Neuronal stem cell (in vitro differentiated cells): Measurements from ENCODE around the gene RING1.

Experiments used
- DNase-seq: peaks from one replicate; pipeline ENCODE4 v3.0.0-alpha.2; 2013; ENCODE audit warnings: low spot score
- H2AFZ ChIP-seq: one replicate; pipeline ENCODE4 v1.6.1; 2013; ENCODE audit warnings: mild to moderate bottlenecking, low read length, inconsistent platforms
- H2AK5ac ChIP-seq: 2 replicates; pipeline ENCODE4 v1.6.1; 2013; ENCODE audit warnings: low read depth, mild to moderate bottlenecking, inconsistent platforms, low read length, moderate library complexity, mixed read lengths
- H2BK120ac ChIP-seq: 2 replicates; pipeline ENCODE4 v1.6.1; 2013; ENCODE audit warnings: low read depth, mild to moderate bottlenecking, inconsistent platforms, low read length, moderate library complexity, mixed read lengths
- H2BK12ac ChIP-seq: one replicate; pipeline ENCODE4 v1.6.1; 2013; ENCODE audit warnings: low read length, inconsistent platforms
- H2BK15ac ChIP-seq: 2 replicates; pipeline ENCODE4 v1.6.1; 2013; ENCODE audit warnings: mild to moderate bottlenecking, low read length, inconsistent platforms, mixed read lengths
- H2BK5ac ChIP-seq: one replicate; pipeline ENCODE4 v1.6.1; 2013; ENCODE audit warnings: inconsistent platforms, mild to moderate bottlenecking, low read length, moderate library complexity
- H3K14ac ChIP-seq: one replicate; pipeline ENCODE4 v1.6.1; 2013; ENCODE audit warnings: low read length, inconsistent platforms
- H3K18ac ChIP-seq: 2 replicates; pipeline ENCODE4 v1.6.1; 2013; ENCODE audit warnings: low read length, inconsistent platforms
- H3K23ac ChIP-seq: 2 replicates; pipeline ENCODE4 v1.6.1; 2013; ENCODE audit warnings: low read depth, mild to moderate bottlenecking, mixed read lengths, low read length, inconsistent platforms; ENCODE audit not compliant: poor library complexity
- H3K27ac ChIP-seq: replicated peaks from 3 replicates; pipeline ENCODE4 v1.5.1; 2013; ENCODE audit warnings: low read length, inconsistent platforms
- H3K27me3 ChIP-seq, 3 experiments: 2 replicates each; pipeline ENCODE4 v1.6.1; 2013; ENCODE audit warnings: low read length in 3 of 3, mild to moderate bottlenecking in 2 of 3, inconsistent platforms in 1 of 3, low read depth in 1 of 3, mixed read lengths in 1 of 3, moderate library complexity in 1 of 3; ENCODE audit not compliant: control insufficient read depth in 3 of 3, insufficient read depth in 3 of 3
- H3K36me3 ChIP-seq, 2 donors: replicated peaks in 1 of 2; 2 replicates each; pipeline ENCODE4 v1.6.1; 2013; ENCODE audit warnings: low read length in 2 of 2; ENCODE audit not compliant: control insufficient read depth in 2 of 2, insufficient read depth in 2 of 2
- H3K4ac ChIP-seq: 2 replicates; pipeline ENCODE4 v1.6.1; 2013; ENCODE audit warnings: inconsistent platforms, mild to moderate bottlenecking, low read length, moderate library complexity
- H3K4me1 ChIP-seq, 2 donors: 1 replicate in 1 of 2; 2 replicates in 1 of 2; pipeline ENCODE4 v1.6.1; 2013; ENCODE audit warnings: low read length in 2 of 2, low read depth in 1 of 2; ENCODE audit not compliant: control insufficient read depth in 2 of 2, insufficient read depth in 1 of 2
- H3K4me2 ChIP-seq: one replicate; pipeline ENCODE4 v1.6.1; 2013; ENCODE audit warnings: mild to moderate bottlenecking, low read length, inconsistent platforms; ENCODE audit not compliant: insufficient read depth, poor library complexity, severe bottlenecking
- H3K4me3 ChIP-seq, 2 donors: 2 replicates each; pipeline ENCODE4 v1.5.1; 2013; ENCODE audit warnings: low read length in 2 of 2, mild to moderate bottlenecking in 2 of 2, inconsistent platforms in 1 of 2, moderate library complexity in 1 of 2
- H3K79me1 ChIP-seq: one replicate; pipeline ENCODE4 v1.6.1; 2013; ENCODE audit warnings: low read depth, mild to moderate bottlenecking, inconsistent platforms, low read length, moderate library complexity
- H3K9ac ChIP-seq: one replicate; pipeline ENCODE4 v1.6.1; 2013; ENCODE audit warnings: mild to moderate bottlenecking, low read depth, low read length, inconsistent platforms; ENCODE audit not compliant: poor library complexity
- H3K9me3 ChIP-seq, 2 donors: replicated peaks in 1 of 2; 2 replicates each; pipeline versions ENCODE3 to v1.6.1; 2013; ENCODE audit warnings: low read length in 2 of 2, mild to moderate bottlenecking in 2 of 2, inconsistent platforms in 1 of 2, low read depth in 1 of 2, mixed read lengths in 1 of 2, moderate library complexity in 1 of 2; ENCODE audit not compliant: control insufficient read depth in 2 of 2, insufficient read depth in 1 of 2
- H4K8ac ChIP-seq: one replicate; pipeline ENCODE4 v1.6.1; 2013; ENCODE audit warnings: low read depth, mild to moderate bottlenecking, inconsistent platforms, low read length, moderate library complexity
- H4K91ac ChIP-seq: one replicate; pipeline ENCODE4 v1.6.1; 2013; ENCODE audit warnings: low read length, low read depth, mild to moderate bottlenecking, inconsistent platforms; ENCODE audit not compliant: poor library complexity
- WGBS, 2 donors: extraction: QIAGEN DNeasy Blood & Tissue Kit; methylation state at CpG; one replicate each; pipeline ENCODE4 v1.1.7; 2013; ENCODE audit warnings: missing lambda C conversion rate in 2 of 2, mixed read lengths in 1 of 2; ENCODE audit not compliant: insufficient read length in 2 of 2, insufficient replicate concordance in 1 of 2; ENCODE audit errors: extremely low coverage in 2 of 2; 5-methylcytosine and 5-hydroxymethylcytosine counted together

Gene RING1

DNA sequence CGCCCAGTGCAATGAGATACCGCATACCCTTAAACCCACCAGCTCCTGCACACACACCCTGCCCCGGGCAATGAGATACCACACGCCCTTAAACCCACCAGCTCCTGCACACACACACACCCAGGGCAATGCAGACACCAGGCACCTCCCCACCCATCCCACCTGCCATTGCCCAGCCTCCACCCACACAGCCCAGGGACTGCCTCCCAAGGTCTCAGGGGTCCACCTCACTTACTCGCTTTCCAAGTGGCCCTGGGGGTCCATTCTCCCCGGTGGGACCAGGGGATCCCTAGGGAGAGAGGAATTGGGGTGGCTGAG, 40.1 kb upstream of the RING1 start:
- Histone ChIP-seq H2BK5ac (no peak overlapping the region), H2BK15ac (no peak overlapping the region), H3K27me3 (peaks cover 0 to 4% (median 0%) of the 10 kb centered on the region in 3 experiments), H3K79me1 (no peaks in the 10 kb centered on the region), H3K9ac (no peak overlapping the region), H4K91ac (no peak overlapping the region), H3K18ac (no peak overlapping the region), H2AK5ac (no peak overlapping the region), H3K4me1 (no peaks in the 10 kb centered on the region), H3K36me3 (no peaks in the 10 kb centered on the region), H2BK120ac (no peak overlapping the region), H3K4me3 (no peak overlapping the region), H3K4me2 (no peak overlapping the region), H4K8ac (no peak overlapping the region), H3K23ac (no peak overlapping the region), H2BK12ac (no peak overlapping the region), H3K4ac (no peak overlapping the region), H2AFZ (no peak overlapping the region), H3K14ac (no peak overlapping the region), H3K9me3 (no peaks in the 10 kb centered on the region), H3K27ac (no peak overlapping the region)
- WGBS, 2 donors: no CpG with 5 or more reads among the region's 6 CpGs
- DNase-seq: no peak

DNA sequence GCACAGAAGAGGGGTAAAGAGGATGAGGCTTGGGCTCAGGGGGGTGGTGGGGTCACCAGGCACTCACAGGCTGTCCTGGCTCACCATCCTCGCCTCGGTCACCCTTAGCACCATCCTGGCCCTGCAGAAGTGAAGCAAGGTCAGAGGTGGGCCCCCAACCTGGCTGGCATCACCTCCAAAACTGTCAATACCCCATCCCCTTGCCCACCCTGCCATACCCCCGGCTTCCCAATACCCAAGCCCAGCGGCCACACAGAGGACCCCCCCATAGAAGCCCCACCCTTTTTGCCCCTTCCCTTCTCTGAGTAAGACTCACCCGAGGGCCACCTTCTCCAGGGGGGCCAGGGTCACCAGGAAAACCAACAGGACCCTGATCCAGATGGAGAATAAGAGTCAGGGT, 39.7 kb upstream of the RING1 start:
- Histone ChIP-seq H4K8ac (no peak overlapping the region), H3K4ac (no peak overlapping the region), H4K91ac (no peak overlapping the region), H3K4me3 (no peak overlapping the region), H3K4me2 (no peak overlapping the region), H3K23ac (no peak overlapping the region), H3K14ac (no peak overlapping the region), H3K79me1 (peaks cover 2% of the 10 kb centered on the region), H3K4me1 (no peaks in the 10 kb centered on the region), H3K9me3 (no peaks in the 10 kb centered on the region), H3K9ac (no peak overlapping the region), H2BK12ac (no peak overlapping the region), H3K27me3 (peaks cover 0 to 4% (median 0%) of the 10 kb centered on the region in 3 experiments), H2BK5ac (no peak overlapping the region), H2AK5ac (no peak overlapping the region), H2BK120ac (no peak overlapping the region), H3K36me3 (no peaks in the 10 kb centered on the region), H2AFZ (no peak overlapping the region), H3K27ac (no peak overlapping the region), H3K18ac (no peak overlapping the region), H2BK15ac (peak overlapping the region; percentile 37)
- no peak for DNase-seq
- no CpG with 5 or more reads among the region's 5 CpGs for WGBS, 2 donors

GRCh38 chr6:33169291-33170175, 38.8 kb upstream of the RING1 start:
- no peak overlapping the region for H2BK120ac ChIP-seq
- H3K4me3 ChIP-seq: no peak overlapping the region
- H3K4me2 ChIP-seq: no peak overlapping the region
- no peak overlapping the region for H2AFZ ChIP-seq
- no peak overlapping the region for H3K27ac ChIP-seq
- no peak overlapping the region for H4K91ac ChIP-seq
- no peak overlapping the region for H3K4ac ChIP-seq
- peak overlapping the region; percentile 40 for H3K14ac ChIP-seq
- H3K18ac ChIP-seq: no peak overlapping the region
- no peaks in the 10 kb centered on the region for H3K4me1 ChIP-seq
- H2AK5ac ChIP-seq: no peak overlapping the region
- H3K23ac ChIP-seq: no peak overlapping the region
- WGBS, 2 donors: no CpG with 5 or more reads among the region's 10 CpGs
- H3K9me3 ChIP-seq: no peaks in the 10 kb centered on the region
- no peaks in the 10 kb centered on the region for H3K36me3 ChIP-seq
- peaks cover 2% of the 10 kb centered on the region for H3K79me1 ChIP-seq
- H3K9ac ChIP-seq: no peak overlapping the region
- peak overlapping the region; percentile 9 for H2BK15ac ChIP-seq
- no peak overlapping the region for H4K8ac ChIP-seq
- no peak overlapping the region for H2BK5ac ChIP-seq
- H3K27me3 ChIP-seq: peaks cover 0 to 4% (median 0%) of the 10 kb centered on the region in 3 experiments
- no peak overlapping the region for H2BK12ac ChIP-seq
- DNase-seq: no peak

DNA sequence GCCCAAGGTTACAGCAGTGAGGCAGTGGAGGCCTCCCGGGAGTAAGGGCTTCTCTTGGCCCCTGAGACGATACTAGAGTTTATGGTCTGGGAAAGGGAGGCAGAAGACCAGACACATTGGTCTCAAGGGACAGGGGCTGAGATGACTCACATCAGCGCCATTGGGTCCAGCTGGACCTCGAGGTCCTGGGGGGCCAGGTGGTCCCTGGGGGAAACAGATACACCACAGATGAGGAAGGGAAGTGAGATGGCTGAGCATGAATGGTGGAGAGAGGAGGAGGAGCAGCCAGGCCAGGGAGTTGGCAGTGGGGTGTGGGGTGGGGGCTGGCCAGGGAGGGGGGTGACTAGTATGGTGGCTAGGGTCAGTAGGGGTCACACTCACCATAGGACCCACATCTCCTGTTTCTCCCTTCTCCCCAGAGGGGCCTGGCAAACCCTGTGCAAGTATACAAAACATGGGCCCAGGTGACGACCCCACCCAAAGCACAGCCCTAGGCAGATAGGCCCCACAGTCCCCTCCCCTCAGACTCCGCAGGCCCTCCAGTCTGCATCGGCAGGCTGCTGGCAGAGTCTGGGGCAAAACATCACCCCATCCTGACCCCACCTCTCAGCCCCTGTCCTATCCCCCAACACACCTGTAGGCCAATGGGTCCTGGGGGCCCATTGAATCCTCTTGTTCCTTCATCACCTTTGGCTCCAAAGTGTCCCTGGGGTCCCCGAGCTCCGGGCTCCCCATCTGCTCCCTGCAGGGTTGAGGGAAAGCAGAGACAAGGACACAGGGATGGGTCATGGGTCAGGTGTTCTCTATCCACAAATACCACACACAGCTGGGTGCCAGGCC, 37.9 kb upstream of the RING1 start:
- Histone ChIP-seq H3K79me1 (peaks cover 2% of the 10 kb centered on the region), H3K9ac (no peak overlapping the region), H3K27me3 (peaks cover 0 to 4% (median 0%) of the 10 kb centered on the region in 3 experiments), H3K36me3 (no peaks in the 10 kb centered on the region), H3K4me1 (no peaks in the 10 kb centered on the region), H3K4me3 (no peak overlapping the region), H3K23ac (no peak overlapping the region), H2BK15ac (no peak overlapping the region), H2AK5ac (no peak overlapping the region), H3K4ac (no peak overlapping the region), H4K91ac (peak overlapping the region; percentile 72), H3K4me2 (no peak overlapping the region), H3K27ac (no peak overlapping the region), H3K18ac (peak overlapping the region; percentile 48), H4K8ac (peak overlapping the region; percentile 43), H3K9me3 (no peaks in the 10 kb centered on the region), H2BK120ac (no peak overlapping the region), H3K14ac (peak overlapping the region; percentile 71), H2AFZ (no peak overlapping the region), H2BK12ac (peak overlapping the region; percentile 73), H2BK5ac (no peak overlapping the region)
- no CpG with 5 or more reads among the region's 9 CpGs for WGBS, 2 donors
- no peak for DNase-seq
